GM12875 (cell line): Measurements from ENCODE around the gene PMFBP1.
A peak's percentile ranks its signal among the peaks of the same experiment; 100 is the strongest.

ENCODE experiments used
- H3K4me3 ChIP-seq: one replicate; pipeline ENCODE4 v1.5.1; 2011; ENCODE audit warnings: low read depth, low read length, control low read depth
- TF ChIP-seq, protein P1 (sequence below): IDR thresholded peaks from 2 replicates; pipeline ENCODE4 v1.5.1; 2011; ENCODE audit warnings: low read depth, mild to moderate bottlenecking, control low read depth, inconsistent platforms, low read length, moderate library complexity, borderline replicate concordance; ENCODE audit not compliant: insufficient read depth

PMFBP1 gene

DNA sequence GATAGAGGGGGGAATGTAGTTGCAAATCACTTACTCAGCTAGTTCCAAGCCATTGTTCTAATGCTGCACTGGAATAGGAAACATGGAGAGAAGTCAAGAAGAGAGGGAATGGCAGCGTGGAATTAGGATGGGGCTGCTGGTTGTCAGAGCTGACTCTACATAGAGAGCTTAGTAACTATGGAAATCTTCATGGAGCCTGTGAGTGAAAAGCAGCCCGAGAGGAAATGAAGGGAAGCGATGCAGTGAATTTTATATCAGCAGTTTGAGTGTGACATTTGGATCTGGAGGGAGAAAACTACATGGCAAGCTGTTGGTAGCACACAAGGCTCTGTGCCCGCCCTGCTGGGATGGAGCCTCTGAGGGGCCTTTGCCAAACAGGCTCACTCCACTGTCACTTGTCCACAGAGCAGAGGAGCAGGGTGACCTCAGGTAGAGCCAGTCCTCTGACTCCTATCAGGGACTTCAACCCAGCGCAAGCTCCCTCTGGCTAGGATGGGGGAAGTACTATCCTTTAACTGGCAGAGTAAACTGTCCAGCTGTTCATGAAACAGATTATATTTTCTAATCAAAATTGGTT lies 27.9 kb upstream of the PMFBP1 start:
- TF ChIP-seq, protein P1, sequence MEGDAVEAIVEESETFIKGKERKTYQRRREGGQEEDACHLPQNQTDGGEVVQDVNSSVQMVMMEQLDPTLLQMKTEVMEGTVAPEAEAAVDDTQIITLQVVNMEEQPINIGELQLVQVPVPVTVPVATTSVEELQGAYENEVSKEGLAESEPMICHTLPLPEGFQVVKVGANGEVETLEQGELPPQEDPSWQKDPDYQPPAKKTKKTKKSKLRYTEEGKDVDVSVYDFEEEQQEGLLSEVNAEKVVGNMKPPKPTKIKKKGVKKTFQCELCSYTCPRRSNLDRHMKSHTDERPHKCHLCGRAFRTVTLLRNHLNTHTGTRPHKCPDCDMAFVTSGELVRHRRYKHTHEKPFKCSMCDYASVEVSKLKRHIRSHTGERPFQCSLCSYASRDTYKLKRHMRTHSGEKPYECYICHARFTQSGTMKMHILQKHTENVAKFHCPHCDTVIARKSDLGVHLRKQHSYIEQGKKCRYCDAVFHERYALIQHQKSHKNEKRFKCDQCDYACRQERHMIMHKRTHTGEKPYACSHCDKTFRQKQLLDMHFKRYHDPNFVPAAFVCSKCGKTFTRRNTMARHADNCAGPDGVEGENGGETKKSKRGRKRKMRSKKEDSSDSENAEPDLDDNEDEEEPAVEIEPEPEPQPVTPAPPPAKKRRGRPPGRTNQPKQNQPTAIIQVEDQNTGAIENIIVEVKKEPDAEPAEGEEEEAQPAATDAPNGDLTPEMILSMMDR: no peak
- H3K4me3 ChIP-seq: no peak overlapping the region

DNA sequence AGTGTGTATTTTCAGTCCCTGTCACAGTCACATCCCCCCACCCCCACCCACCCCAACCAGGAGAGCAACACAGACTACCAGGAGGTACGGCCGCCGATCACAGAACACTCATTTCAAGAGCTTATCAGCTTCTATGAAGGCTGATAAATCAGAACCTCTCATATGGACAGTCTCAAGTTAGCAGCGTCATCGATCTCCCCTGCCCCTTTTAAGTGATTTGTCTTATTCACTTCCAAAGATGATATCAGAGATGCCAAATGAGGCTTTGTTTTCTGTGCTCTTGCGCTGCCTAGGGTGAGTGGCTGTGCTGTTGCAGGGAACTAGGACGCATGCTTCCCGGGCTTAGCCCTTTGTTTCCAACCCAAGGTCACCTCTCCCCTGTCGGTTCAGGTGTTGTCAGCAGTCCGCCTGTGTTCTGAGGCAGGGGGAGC lies 26.8 kb upstream of the PMFBP1 start:
- TF ChIP-seq, protein P1: no peak

DNA sequence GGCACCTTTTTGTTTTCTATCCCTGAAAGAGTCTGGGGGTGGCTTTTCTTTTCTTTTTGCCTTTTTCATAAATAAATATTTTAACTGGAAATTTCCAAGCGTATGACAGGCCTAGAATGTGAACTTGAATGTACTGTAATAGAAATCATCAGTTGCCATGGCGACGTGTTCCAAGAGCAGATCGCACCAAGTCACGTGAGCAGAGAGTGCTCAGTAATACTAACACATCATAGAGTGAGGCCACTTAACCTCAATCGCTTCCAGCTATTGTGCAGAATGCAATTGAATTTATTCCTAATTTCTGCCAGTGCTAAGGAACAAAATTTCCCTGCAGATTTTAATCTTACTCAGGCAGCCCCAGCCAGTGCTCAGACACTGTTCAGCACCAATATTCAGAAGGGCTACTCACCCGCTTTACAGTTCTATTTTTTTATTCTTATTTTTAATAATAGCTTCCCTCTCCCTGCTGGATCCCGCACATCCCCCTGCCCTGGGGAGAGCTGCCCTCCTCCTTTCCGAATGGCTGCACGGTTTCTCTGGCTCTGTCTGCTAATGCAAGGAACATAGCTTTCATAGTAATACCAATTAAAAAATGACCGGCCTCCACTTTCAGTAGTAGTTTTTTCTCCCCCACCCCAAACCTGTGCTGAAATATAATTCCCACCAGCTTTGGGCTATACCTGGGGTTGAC lies 26.2 kb upstream of the PMFBP1 start:
- TF ChIP-seq, protein P1: no peak
- no peak overlapping the region for H3K4me3 ChIP-seq

More for the DNA sequence above, 26.8 kb upstream of the PMFBP1 start:
- no peak overlapping the region for H3K4me3 ChIP-seq

DNA sequence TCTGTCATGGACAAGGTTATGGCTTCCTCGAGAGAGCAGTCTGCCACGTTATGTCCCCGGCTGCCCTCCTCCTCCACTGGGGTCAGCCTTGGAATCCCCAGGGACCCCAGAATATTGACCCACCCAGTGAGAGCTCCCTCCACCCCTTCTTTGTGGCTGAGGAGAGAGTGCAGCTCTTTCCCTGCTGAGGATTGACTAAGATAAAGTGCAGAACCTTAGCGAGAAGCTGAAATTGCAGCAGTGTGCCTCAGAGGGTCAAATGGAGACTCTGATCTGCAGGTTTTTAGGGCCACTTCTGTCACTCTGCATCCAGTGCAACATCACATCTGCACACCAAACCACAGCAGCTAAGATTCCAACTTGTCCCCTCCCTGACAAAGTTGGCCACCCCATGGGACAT lies 25.6 kb upstream of the PMFBP1 start:
- H3K4me3 ChIP-seq: no peak overlapping the region
- TF ChIP-seq, protein P1: no peak

DNA sequence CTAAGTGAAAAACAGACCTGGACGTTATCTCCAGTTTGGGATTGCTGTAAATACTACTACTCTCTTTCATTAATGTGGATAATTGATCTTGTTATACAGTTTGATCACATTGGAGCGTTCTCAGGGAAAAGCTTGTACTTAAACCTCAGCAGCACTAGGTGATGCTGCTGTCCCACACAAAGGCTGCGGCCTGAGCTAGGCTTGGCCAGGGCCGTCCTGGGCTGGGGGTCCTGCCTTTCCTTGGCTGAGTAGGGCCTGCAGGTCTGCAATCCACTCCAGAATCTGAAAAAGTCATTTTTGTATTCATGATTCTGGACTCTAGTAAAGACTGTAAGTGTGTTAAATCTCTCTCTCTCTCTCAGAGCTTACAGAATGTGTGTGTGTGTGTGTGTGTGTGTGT lies 23.7 kb upstream of the PMFBP1 start:
- no peak overlapping the region for H3K4me3 ChIP-seq
- TF ChIP-seq, protein P1: 0 out of 2 replicates have a peak, but pooled peaks have one; percentile 11

DNA sequence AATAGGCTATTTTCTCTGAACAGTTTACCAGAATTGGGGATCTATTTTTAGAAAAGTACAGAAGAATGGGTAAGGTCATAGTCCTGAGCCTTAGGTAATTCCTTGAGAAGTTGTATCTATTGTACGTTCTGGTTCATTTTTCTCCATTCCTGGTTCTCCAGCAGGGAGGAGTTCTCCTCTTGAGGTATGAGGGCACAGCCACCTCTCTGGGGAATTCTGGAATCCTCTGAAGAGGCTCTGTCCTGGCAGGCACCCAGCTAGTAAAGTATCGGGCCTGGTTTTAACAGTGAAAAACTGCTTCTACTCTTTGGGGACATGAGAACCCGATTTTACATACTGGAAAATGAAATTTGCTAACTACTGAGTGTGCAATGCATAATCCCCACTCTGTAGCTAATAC lies 19.6 kb upstream of the PMFBP1 start:
- TF ChIP-seq, protein P1: no peak
- H3K4me3 ChIP-seq: no peak overlapping the region

DNA sequence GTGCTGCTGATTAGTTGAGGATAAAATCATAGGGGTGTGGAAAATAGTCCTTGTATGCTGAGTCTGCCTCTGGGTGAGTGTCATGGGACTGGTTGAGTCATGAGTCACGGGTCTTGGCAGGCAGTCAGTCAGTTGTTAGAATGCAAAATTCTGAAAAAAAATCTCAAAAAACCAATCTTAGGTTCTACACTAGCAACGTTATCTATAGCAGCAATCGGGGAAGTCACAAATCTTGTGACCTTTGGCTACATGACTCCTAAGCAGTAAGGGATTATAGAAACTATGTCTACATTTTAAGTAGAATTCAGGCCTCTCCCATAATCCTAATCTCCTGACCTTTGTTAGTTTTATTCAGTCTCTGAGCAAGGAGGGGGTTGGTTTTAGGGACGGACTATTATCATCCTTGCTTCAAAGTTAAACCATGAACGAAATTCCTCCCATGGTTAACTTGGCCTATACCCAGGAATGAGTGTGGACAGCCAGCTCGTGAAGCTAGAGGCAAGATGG lies 18.0 kb upstream of the PMFBP1 start:
- H3K4me3 ChIP-seq: no peak overlapping the region
- TF ChIP-seq, protein P1: no peak
